ENCODE results near the gene UBE2Q2. TPM values are rescaled to one million over a fixed set of nuclear protein-coding genes. Genes with fewer than 3 reads are reported as not detected.
A peak's percentile ranks its signal among the peaks of the same experiment; 100 is the strongest.

UBE2Q2 gene
- total RNA-seq, 1 experiment from 2014 or later = 27.0 TPM

GRCh38 chr15:75861750-75862402 lies 18.6 kb downstream of the UBE2Q2 start:
- TF ChIP-seq ZNF423 (CRISPR knock-in tag; IDR thresholded peaks at IDR 0.05) (no peak), ATF2 (CRISPR knock-in tag; IDR thresholded peaks at IDR 0.05; ENCODE audit: borderline replicate concordance, low read depth) (no peak), CBFB (CRISPR knock-in tag; IDR thresholded peaks at IDR 0.05; ENCODE audit: low read depth) (no peak), ARID4B (CRISPR knock-in tag; IDR thresholded peaks at IDR 0.05; ENCODE audit: borderline replicate concordance) (no peak), ESRRA (CRISPR knock-in tag; IDR thresholded peaks at IDR 0.05; ENCODE audit: borderline replicate concordance) (no peak), MAX (CRISPR knock-in tag; IDR thresholded peaks at IDR 0.05) (no peak), SP1 (CRISPR knock-in tag; conservative IDR thresholded peaks at IDR 0.05) (no peak), NFE2L1 (CRISPR knock-in tag; IDR thresholded peaks at IDR 0.05) (no peak), SMAD3 (CRISPR knock-in tag; IDR thresholded peaks at IDR 0.05; ENCODE audit: borderline replicate concordance) (no peak), MYBL2 (CRISPR knock-in tag; IDR thresholded peaks at IDR 0.05) (no peak), FOXJ3 (CRISPR knock-in tag; IDR thresholded peaks at IDR 0.05; ENCODE audit: borderline replicate concordance) (no peak), FOXP1 (CRISPR knock-in tag; IDR thresholded peaks at IDR 0.05; ENCODE audit: borderline replicate concordance) (no peak), NR3C1 (CRISPR knock-in tag; conservative IDR thresholded peaks at IDR 0.05; ENCODE audit: low read depth) (no peak), ERG (CRISPR knock-in tag; IDR thresholded peaks at IDR 0.05) (no peak), NR2C2 (CRISPR knock-in tag; IDR thresholded peaks at IDR 0.05) (no peak), USF1 (CRISPR knock-in tag; IDR thresholded peaks at IDR 0.05) (no peak)
- H3K36me3 Mint-ChIP-seq = peaks cover 18% of the 10 kb centered on the region
- no peak overlapping the region for H3K27ac Mint-ChIP-seq
- H3K27me3 Mint-ChIP-seq (ENCODE audit: low read depth) = no peaks in the 10 kb centered on the region
- POLR2A ChIA-PET = interaction anchor here (0.6 kb wide), 1 partner anchor 76 kb away, joined by 9 read pairs; no protein-coding TSS in a partner anchor
- peaks cover 40% of the 10 kb centered on the region for H3K4me1 Mint-ChIP-seq
- no peak overlapping the region for H3K4me3 Mint-ChIP-seq
- ATAC-seq = no peak
- DNase-seq (ENCODE audit: low spot score) = no peak
- CTCF ChIA-PET = no interaction called here
- no peaks in the 10 kb centered on the region for H3K9me3 Mint-ChIP-seq

GRCh38 chr15:75862796-75863195 lies 19.5 kb downstream of the UBE2Q2 start:
- peaks cover 18% of the 10 kb centered on the region for H3K36me3 Mint-ChIP-seq
- ChIA-PET CTCF (no interaction called here), POLR2A (interaction anchor here (0.6 kb wide), 1 partner anchor 157 kb away, joined by 4 read pairs; no protein-coding TSS in a partner anchor)
- no peak overlapping the region for H3K4me3 Mint-ChIP-seq
- no peak for TF ChIP-seq CREM (CRISPR knock-in tag; IDR thresholded peaks at IDR 0.05)
- no peak for TF ChIP-seq TEAD1 (CRISPR knock-in tag; IDR thresholded peaks at IDR 0.05)
- TF ChIP-seq CTCF (IDR thresholded peaks at IDR 0.05) = no peak
- no peak for TF ChIP-seq USF1 (CRISPR knock-in tag; IDR thresholded peaks at IDR 0.05)
- no peak for TF ChIP-seq CDX4 (CRISPR knock-in tag; IDR thresholded peaks at IDR 0.05; ENCODE audit: borderline replicate concordance)
- no peak for TF ChIP-seq TCF7 (CRISPR knock-in tag; IDR thresholded peaks at IDR 0.05; ENCODE audit: low read depth)
- ATAC-seq (no peak), DNase-seq (ENCODE audit: low spot score) (no peak)
- H3K9me3 Mint-ChIP-seq = no peaks in the 10 kb centered on the region
- 0 out of 2 replicates have a peak overlapping the region, but pooled peaks have one; percentile 3 for H3K27ac Mint-ChIP-seq
- H3K4me1 Mint-ChIP-seq = peaks cover 49% of the 10 kb centered on the region
- H3K27me3 Mint-ChIP-seq (ENCODE audit: low read depth) = no peaks in the 10 kb centered on the region

Measured in WTC11 (cell line).